BLaER1 treated with 17β-estradiol and CSF1 and Interleukin-3, amounts not matched to agents 10 nM and 100 nM (cell line): ENCODE results near the gene SHH.

Experiments
- H3K27ac ChIP-seq, 11 experiments: shearing (Covaris generic); formaldehyde crosslinking; 2 replicates each; pipeline ENCODE4 v1.8.1; 2022
- H3K27me3 ChIP-seq, 11 experiments: shearing (Covaris generic); formaldehyde crosslinking; 2 replicates each; pipeline ENCODE4 v1.8.1; 2022
- H3K36me3 ChIP-seq, 11 experiments: shearing (Covaris generic); formaldehyde crosslinking; 2 replicates each; pipeline ENCODE4 v1.8.1; 2022
- H3K4me1 ChIP-seq, 10 experiments: shearing (Covaris generic); formaldehyde crosslinking; 2 replicates each; pipeline ENCODE4 v1.8.1; 2022
- H3K4me2 ChIP-seq, 11 experiments: shearing (Covaris generic); formaldehyde crosslinking; 2 replicates each; pipeline ENCODE4 v1.8.1; 2022
- H3K4me3 ChIP-seq, 10 experiments: shearing (Covaris generic); formaldehyde crosslinking; 2 replicates each; pipeline ENCODE4 v1.8.1; 2022
- H3K9ac ChIP-seq, 11 experiments: shearing (Covaris generic); formaldehyde crosslinking; 2 replicates each; pipeline ENCODE4 v1.8.1; 2022
- H3K9me3 ChIP-seq, 11 experiments: shearing (Covaris generic); formaldehyde crosslinking; replicated peaks in 1 of 11; 2 replicates each; pipeline ENCODE4 v1.8.1; 2022
- H4K20me1 ChIP-seq, 11 experiments: shearing (Covaris generic); formaldehyde crosslinking; 2 replicates each; pipeline ENCODE4 v1.8.1; 2022
- Cebpa-rat ChIP-seq, 11 experiments: shearing (Covaris generic); IDR thresholded peaks; 2 replicates each; pipeline ENCODE4 v1.8.1; 2022

The SHH gene

GRCh38 chr7:155813125-155813524, 862 bp upstream of the SHH start:
- H3K9ac ChIP-seq = no peak overlapping the region
- H3K27me3 ChIP-seq = peaks cover 77 to 97% (median 81%) of the 10 kb centered on the region in 11 experiments
- peaks cover 15 to 33% (median 24%) of the 10 kb centered on the region in 10 experiments for H3K4me1 ChIP-seq
- no peak overlapping the region for H3K27ac ChIP-seq
- H3K4me3 ChIP-seq = no peak overlapping the region
- no peak overlapping the region for H3K4me2 ChIP-seq
- TF ChIP-seq Cebpa-rat (IDR thresholded peaks at IDR 0.05) = no peak
- H4K20me1 ChIP-seq = peaks cover 0 to 72% (median 54%) of the 10 kb centered on the region in 11 experiments; a peak in 18 of 22 replicates
- H3K36me3 ChIP-seq = no peaks in the 10 kb centered on the region
- peaks cover 6 to 18% (median 10%) of the 10 kb centered on the region in 11 experiments; a peak in 19 of 22 replicates for H3K9me3 ChIP-seq

- Histone ChIP-seq H3K27me3 (peaks cover 88 to 99% (median 96%) of the 10 kb centered on the region in 11 experiments), H3K36me3 (no peaks in the 10 kb centered on the region), H3K4me3 (peak overlapping the region in 1 of 10 experiments; percentile 13; a peak in 1 of 20 replicates), H3K9ac (no peak overlapping the region), H3K27ac (no peak overlapping the region), H3K4me1 (peaks cover 27 to 46% (median 37%) of the 10 kb centered on the region in 10 experiments), H4K20me1 (peaks cover 0 to 82% (median 58%) of the 10 kb centered on the region in 11 experiments; a peak in 18 of 22 replicates), H3K9me3 (peaks cover 0 to 4% (median 0%) of the 10 kb centered on the region in 11 experiments; a peak in 2 of 22 replicates), H3K4me2 (peak overlapping the region in 6 of 11 experiments; percentile 28 to 73 (median 52); a peak in 10 of 22 replicates)
- TF ChIP-seq Cebpa-rat (IDR thresholded peaks at IDR 0.05) = no peak
These were observed 736 bp downstream of the SHH start for GRCh38 chr7:155811560-155811894.

- H3K4me3 ChIP-seq = no peak overlapping the region
- H3K4me2 ChIP-seq = peak overlapping the region in 1 of 11 experiments; percentile 73; a peak in 1 of 22 replicates
These were observed 1.3 kb downstream of the SHH start for GRCh38 chr7:155810770-155811559.

GRCh38 chr7:155809947-155810769, 2.1 kb downstream of the SHH start:
- H3K36me3 ChIP-seq = no peaks in the 10 kb centered on the region
- no peak overlapping the region; a peak in 1 of 22 replicates for H3K4me2 ChIP-seq
- H3K27me3 ChIP-seq = peaks cover 97 to 99% (median 99%) of the 10 kb centered on the region in 11 experiments
- H3K4me3 ChIP-seq = 0 out of 20 replicates have a peak overlapping the region, but pooled peaks of 1 of the 10 experiments have one; percentile 15
- H4K20me1 ChIP-seq = peaks cover 0 to 87% (median 71%) of the 10 kb centered on the region in 11 experiments; a peak in 18 of 22 replicates
- no peak for TF ChIP-seq Cebpa-rat (IDR thresholded peaks at IDR 0.05)
- H3K4me1 ChIP-seq = peaks cover 27 to 45% (median 35%) of the 10 kb centered on the region in 10 experiments
- peaks cover 0 to 6% (median 0%) of the 10 kb centered on the region in 11 experiments; a peak in 6 of 22 replicates for H3K9me3 ChIP-seq
- H3K27ac ChIP-seq = no peak overlapping the region
- no peak overlapping the region for H3K9ac ChIP-seq

More at GRCh38 chr7:155810770-155811559, 1.3 kb downstream of the SHH start:
- H4K20me1 ChIP-seq = peaks cover 0 to 83% (median 63%) of the 10 kb centered on the region in 11 experiments; a peak in 18 of 22 replicates
- peaks cover 27 to 47% (median 37%) of the 10 kb centered on the region in 10 experiments for H3K4me1 ChIP-seq
- peaks cover 94 to 99% (median 98%) of the 10 kb centered on the region in 11 experiments for H3K27me3 ChIP-seq
- no peak overlapping the region for H3K27ac ChIP-seq
- peaks cover 0 to 4% (median 0%) of the 10 kb centered on the region in 11 experiments; a peak in 2 of 22 replicates for H3K9me3 ChIP-seq
- TF ChIP-seq Cebpa-rat (IDR thresholded peaks at IDR 0.05) = no peak
- no peak overlapping the region for H3K9ac ChIP-seq
- H3K36me3 ChIP-seq = no peaks in the 10 kb centered on the region

- Histone ChIP-seq H3K27me3 (peaks cover 100% of the 10 kb centered on the region in 11 experiments), H3K9ac (peak overlapping the region in 4 of 11 experiments; percentile 8 to 49 (median 28); a peak in 1 of 22 replicates), H3K36me3 (no peaks in the 10 kb centered on the region), H4K20me1 (peaks cover 0 to 93% (median 73%) of the 10 kb centered on the region in 11 experiments; a peak in 18 of 22 replicates), H3K27ac (no peak overlapping the region), H3K9me3 (peaks cover 0 to 11% (median 0%) of the 10 kb centered on the region in 11 experiments; a peak in 6 of 22 replicates), H3K4me1 (peaks cover 32 to 52% (median 43%) of the 10 kb centered on the region in 10 experiments), H3K4me3 (peak overlapping the region; percentile 46 to 61 (median 52); a peak in 19 of 20 replicates), H3K4me2 (peak overlapping the region; percentile 84 to 99 (median 91))
- no peak for TF ChIP-seq Cebpa-rat (IDR thresholded peaks at IDR 0.05)
These were observed 2.8 kb downstream of the SHH start for GRCh38 chr7:155809332-155809946.

GRCh38 chr7:155808549-155809331, 3.5 kb downstream of the SHH start:
- Histone ChIP-seq H3K4me3 (peak overlapping the region; percentile 46 to 61 (median 52)), H3K4me1 (peaks cover 38 to 59% (median 48%) of the 10 kb centered on the region in 10 experiments)

GRCh38 chr7:155807789-155808548, 4.3 kb downstream of the SHH start:
- peak in 9 of 11 experiments; percentile 58 to 92 (median 85); a peak in 17 of 22 replicates for TF ChIP-seq Cebpa-rat (IDR thresholded peaks at IDR 0.05)
- Histone ChIP-seq H3K9ac (peak overlapping the region in 5 of 11 experiments; percentile 22 to 55 (median 40); a peak in 5 of 22 replicates), H3K4me2 (peak overlapping the region; percentile 84 to 99 (median 91)), H3K36me3 (no peaks in the 10 kb centered on the region), H3K4me3 (peak overlapping the region; percentile 46 to 61 (median 52)), H3K9me3 (peaks cover 0 to 15% (median 5%) of the 10 kb centered on the region in 11 experiments; a peak in 11 of 22 replicates), H3K4me1 (peaks cover 43 to 67% (median 56%) of the 10 kb centered on the region in 10 experiments), H3K27me3 (peaks cover 100% of the 10 kb centered on the region in 11 experiments), H4K20me1 (peaks cover 0 to 80% (median 62%) of the 10 kb centered on the region in 11 experiments; a peak in 18 of 22 replicates), H3K27ac (no peak overlapping the region)

More at GRCh38 chr7:155808549-155809331, 3.5 kb downstream of the SHH start:
- Histone ChIP-seq H3K4me2 (peak overlapping the region; percentile 84 to 99 (median 91)), H4K20me1 (peaks cover 0 to 88% (median 70%) of the 10 kb centered on the region in 11 experiments; a peak in 18 of 22 replicates), H3K9me3 (peaks cover 0 to 11% (median 0%) of the 10 kb centered on the region in 11 experiments; a peak in 6 of 22 replicates), H3K9ac (peak overlapping the region in 7 of 11 experiments; percentile 8 to 55 (median 30); a peak in 8 of 22 replicates), H3K27me3 (peaks cover 100% of the 10 kb centered on the region in 11 experiments), H3K27ac (no peak overlapping the region), H3K36me3 (no peaks in the 10 kb centered on the region)
- no peak for TF ChIP-seq Cebpa-rat (IDR thresholded peaks at IDR 0.05)
